K562 (cell line): Measurements from ENCODE around the gene PSMB10. TPM values are rescaled to one million over a fixed set of nuclear protein-coding genes. Genes with fewer than 3 reads are reported as not detected.
A peak's percentile ranks its signal among the peaks of the same experiment; 100 is the strongest.

ENCODE experiments used
- BRCA1 ChIP-seq, 2 experiments: fragments of 450-650 bp in 1 of 2; sonication (generic) in 1 of 2; formaldehyde crosslinking in 1 of 2; IDR thresholded peaks; 2 replicates each; pipeline versions ENCODE4 v1.5.0 to v1.6.1; 2017 to 2020; ENCODE audit warnings: mild to moderate bottlenecking in 1 of 2, missing genetic modification reagents in 1 of 2
- CBX3 ChIP-seq, 2 experiments: IDR thresholded peaks; 1 replicate in 1 of 2; 2 replicates in 1 of 2; pipeline ENCODE4 v1.6.1; 2012; ENCODE audit warnings: inconsistent platforms in 2 of 2, low read length in 2 of 2, borderline replicate concordance in 1 of 2, control low read depth in 1 of 2
- DPF2 ChIP-seq: fragments of 450-650 bp; IDR thresholded peaks from 2 replicates; pipeline ENCODE4 v1.6.1; 2016
- E2F3 ChIP-seq: fragments of 250-450 bp; sonication (Bioruptor Pico); IDR thresholded peaks from 2 replicates; pipeline ENCODE4 v1.4.0; 2020; ENCODE audit warnings: mild to moderate bottlenecking
- ELF1 ChIP-seq: fragments of 200-800 bp; sonication (Bioruptor generic); IDR thresholded peaks from 2 replicates; pipeline ENCODE4 v1.6.1; 2016; ENCODE audit warnings: missing genetic modification characterization, missing compliant biosample characterization
- ELF4 ChIP-seq: fragments of 450-650 bp; formaldehyde crosslinking; IDR thresholded peaks from 2 replicates; pipeline ENCODE4 v1.4.0; 2022; ENCODE audit warnings: missing genetic modification characterization
- FOSL1 ChIP-seq: fragments of 200-800 bp; sonication (Bioruptor generic); conservative IDR thresholded peaks from 2 replicates; pipeline ENCODE4 v1.6.1; 2016; ENCODE audit warnings: missing genetic modification characterization, missing compliant biosample characterization
- FOXJ3 ChIP-seq: sonication (generic); formaldehyde crosslinking; IDR thresholded peaks from 2 replicates; pipeline ENCODE4 v1.4.0; 2020; ENCODE audit warnings: mild to moderate bottlenecking, missing genetic modification reagents
- FOXP1 ChIP-seq: sonication (generic); formaldehyde crosslinking; IDR thresholded peaks from 2 replicates; pipeline ENCODE4 v1.8.0; 2022; ENCODE audit warnings: mild to moderate bottlenecking, missing genetic modification reagents
- HMG20B ChIP-seq: fragments of 250-450 bp; sonication (Bioruptor Pico); IDR thresholded peaks from 2 replicates; pipeline ENCODE4 v1.5.0; 2021; ENCODE audit warnings: mild to moderate bottlenecking
- MBD2 ChIP-seq: sonication (generic); IDR thresholded peaks from 2 replicates; pipeline ENCODE4 v1.6.1; 2016; ENCODE audit warnings: low read depth, borderline replicate concordance
- MEF2A ChIP-seq: IDR thresholded peaks from 2 replicates; pipeline ENCODE4 v1.6.1; 2011; ENCODE audit warnings: low read depth, mild to moderate bottlenecking, low read length, moderate library complexity; ENCODE audit not compliant: control insufficient read depth
- NCOR1 ChIP-seq: fragments of 450-650 bp; IDR thresholded peaks from 2 replicates; pipeline ENCODE4 v1.6.1; 2016; ENCODE audit warnings: mild to moderate bottlenecking, moderate library complexity
- NEUROD1 ChIP-seq: fragments of 150-350 bp; IDR thresholded peaks from 2 replicates; pipeline ENCODE4 v1.6.1; 2014; ENCODE audit warnings: borderline replicate concordance, low read length, low read depth; ENCODE audit not compliant: partially characterized antibody
- NR2C1 ChIP-seq, 2 experiments: fragments of 450-650 bp; IDR thresholded peaks; 2 replicates each; pipeline ENCODE4 v1.6.1; 2017; ENCODE audit warnings: mild to moderate bottlenecking in 2 of 2, antibody characterized with exemption in 1 of 2, inconsistent platforms in 1 of 2, missing compliant biosample characterization in 1 of 2, missing genetic modification characterization in 1 of 2
- PHF20 ChIP-seq: fragments of 450-650 bp; IDR thresholded peaks from 2 replicates; pipeline ENCODE4 v1.6.1; 2018; ENCODE audit not compliant: partially characterized antibody
- POLR3A ChIP-seq: IDR thresholded peaks from 2 replicates; pipeline ENCODE4 v1.6.1; 2011; ENCODE audit warnings: borderline replicate concordance, mild to moderate bottlenecking, moderate library complexity; ENCODE audit not compliant: insufficient read length, insufficient read depth; ENCODE audit errors: extremely low read depth
- PPARD ChIP-seq: fragments of 250-450 bp; sonication (Bioruptor Pico); IDR thresholded peaks from 2 replicates; pipeline ENCODE4 v1.8.0; 2022; ENCODE audit warnings: inconsistent platforms, mild to moderate bottlenecking, moderate library complexity
- PREB ChIP-seq: sonication (generic); formaldehyde crosslinking; IDR thresholded peaks from 2 replicates; pipeline ENCODE4 v1.8.1; 2023; ENCODE audit warnings: mild to moderate bottlenecking, missing genetic modification reagents
- RBFOX2 ChIP-seq: fragments of 200-400 bp; formaldehyde crosslinking; IDR thresholded peaks from 2 replicates; pipeline ENCODE4 v1.6.1; 2017; ENCODE audit warnings: low read depth, mild to moderate bottlenecking, low read length, moderate library complexity
- SAFB ChIP-seq: fragments of 200-400 bp; formaldehyde crosslinking; IDR thresholded peaks from 2 replicates; pipeline ENCODE4 v1.6.1; 2017; ENCODE audit warnings: low read depth, low read length, borderline replicate concordance
- SRF ChIP-seq, 2 experiments: fragments of 250-450, 450-650 bp in 1 of 2; sonication (Bioruptor Pico) in 1 of 2; sonication (generic) in 1 of 2; formaldehyde crosslinking; IDR thresholded peaks; 2 replicates each; pipeline versions ENCODE4 v1.5.0 to v1.5.1; 2020 to 2022; ENCODE audit warnings: mild to moderate bottlenecking in 1 of 2, missing genetic modification reagents in 1 of 2
- TOE1 ChIP-seq, 2 experiments: fragments of 450-650 bp in 1 of 2; sonication (generic) in 1 of 2; formaldehyde crosslinking in 1 of 2; IDR thresholded peaks; 2 replicates each; pipeline versions ENCODE4 v1.7.1 to v1.8.0; 2016 to 2022; ENCODE audit warnings: borderline replicate concordance in 2 of 2, mild to moderate bottlenecking in 2 of 2, antibody characterized with exemption in 1 of 2, inconsistent platforms in 1 of 2, low read depth in 1 of 2, missing genetic modification reagents in 1 of 2, moderate library complexity in 1 of 2
- ZKSCAN1 ChIP-seq: fragments of 150-350 bp; IDR thresholded peaks from 2 replicates; pipeline ENCODE4 v1.6.1; 2016; ENCODE audit warnings: low read depth, low read length
- ZNF121 ChIP-seq: sonication (generic); formaldehyde crosslinking; conservative IDR thresholded peaks from 2 replicates; pipeline ENCODE4 v1.8.0; 2022; ENCODE audit warnings: missing genetic modification reagents
- ZNF263 ChIP-seq: sonication (generic); formaldehyde crosslinking; IDR thresholded peaks from 2 replicates; pipeline ENCODE4 v1.8.0; 2022; ENCODE audit warnings: mild to moderate bottlenecking, missing genetic modification reagents, borderline replicate concordance
- ZNF311 ChIP-seq: fragments of 250-450 bp; sonication (Bioruptor Pico); IDR thresholded peaks from 2 replicates; pipeline ENCODE4 v1.4.0; 2020; ENCODE audit warnings: mild to moderate bottlenecking, moderate library complexity
- ZNF57 ChIP-seq: fragments of 450-650 bp; formaldehyde crosslinking; IDR thresholded peaks from 2 replicates; pipeline ENCODE4 v1.4.0; 2020; ENCODE audit warnings: mild to moderate bottlenecking, moderate library complexity
- ZSCAN29 ChIP-seq: fragments of 450-650 bp; IDR thresholded peaks from 2 replicates; pipeline ENCODE4 v1.6.1; 2017
- polyA plus RNA-seq, 8 experiments: library from polyadenylated mRNA; depleted of rRNA in 4 of 8; stranded (reverse) in 5 of 8; unstranded in 3 of 8; fragments of >200 nt; fragmentation: Nextera tagmentation in 2 of 8; fragmentation: Illumina TruSeq in 1 of 8; extraction: Ambion mirVana in 2 of 8; extraction: Trizol in 1 of 8; gene quantifications; 2 replicates each; pipeline versions ENCODE4 v1.2.1 to v1.2.3, GENCODE V29; 2011 to 2014; ENCODE audit warnings: inconsistent platforms in 1 of 8, missing spikeins in 1 of 8
- total RNA-seq, 7 experiments: library from RNA; depleted of rRNA in 6 of 7; stranded (reverse); fragments of >200 nt in 6 of 7; fragmentation: Illumina TruSeq in 2 of 7; extraction: Trizol in 2 of 7; gene quantifications; 2 replicates each; pipeline versions ENCODE4 v1.2.1 to v1.2.3, GENCODE V29; 2011 to 2021; ENCODE audit warnings: low replicate concordance in 1 of 7

PSMB10 gene
- total and polyA plus RNA-seq, 9 of the 15 experiments (the other 6 are each of a cell fraction or from before 2014, with no cell fraction given) = 11.7 to 105 (median 51.0) TPM

GRCh38 chr16:67959536-67960329 lies 23.1 kb upstream of the PSMB10 start (continued):
- TF ChIP-seq ELF1 (peak; percentile 40; the same call in 1 of the 2 replicates), TOE1 (IDR thresholded peaks at IDR 0.05; ENCODE audit: borderline replicate concordance) (no peak), TOE1 (CRISPR knock-in tag; IDR thresholded peaks at IDR 0.05; ENCODE audit: borderline replicate concordance, low read depth) (no peak), SRF (CRISPR knock-in tag; IDR thresholded peaks at IDR 0.05) (no peak), FOXJ3 (CRISPR knock-in tag) (no peak), NEUROD1 (no peak), BRCA1 (IDR thresholded peaks at IDR 0.05) (no peak), BRCA1 (CRISPR knock-in tag; IDR thresholded peaks at IDR 0.05) (no peak), ZNF311 (CRISPR knock-in tag) (no peak), HMG20B (CRISPR knock-in tag) (no peak), ZNF121 (CRISPR knock-in tag) (no peak), SAFB (no peak), NCOR1 (no peak), ZNF263 (CRISPR knock-in tag) (no peak), PPARD (CRISPR knock-in tag) (no peak), DPF2 (0 out of 2 replicates have a peak, but pooled peaks have one; percentile 12), PREB (CRISPR knock-in tag) (no peak), ZNF57 (CRISPR knock-in tag) (no peak), FOSL1 (tag) (peak; percentile 73), FOXP1 (no peak), RBFOX2 (peak; percentile 47), CBX3 (IDR thresholded peaks at IDR 0.05; ENCODE audit: borderline replicate concordance in 1 of 2, low read length in 2 of 2) (no peak), NR2C1 (IDR thresholded peaks at IDR 0.05) (no peak), NR2C1 (tag; IDR thresholded peaks at IDR 0.05) (no peak), ZSCAN29 (no peak), POLR3A (no peak), MBD2 (no peak), ZKSCAN1 (no peak), E2F3 (CRISPR knock-in tag) (no peak), ELF4 (CRISPR knock-in tag) (no peak), PHF20 (no peak), MEF2A (no peak)
